Measurements from ENCODE around the gene FRMD4A.

The FRMD4A gene

DNA sequence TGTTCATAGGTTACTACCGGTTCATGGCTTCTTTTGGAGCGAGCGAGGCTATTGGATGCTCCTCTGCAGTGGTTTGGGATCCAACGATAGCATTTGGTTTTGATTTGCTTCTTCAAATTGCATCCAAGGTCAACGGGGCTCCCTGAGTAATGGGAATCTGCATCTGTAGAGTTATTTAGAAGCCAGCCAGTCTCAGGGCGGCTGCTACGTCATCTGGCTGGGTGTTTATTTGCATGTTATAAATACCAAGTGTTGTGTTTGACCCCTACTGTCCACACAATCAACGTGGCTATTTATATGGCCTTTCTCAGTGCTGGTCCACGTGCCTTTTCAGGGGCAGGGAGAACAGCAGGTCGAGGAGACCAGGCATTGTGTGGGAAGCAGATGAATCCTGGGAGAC, 606.2 kb downstream of the FRMD4A start:
- no peak for DNase-seq
- no peak for TF ChIP-seq EZH2phosphoT487 (IDR thresholded peaks at IDR 0.05; ENCODE audit: low read length)
- no peak for TF ChIP-seq CTCF (IDR thresholded peaks at IDR 0.05; ENCODE audit: low read length)
- no peak for TF ChIP-seq EZH2 (optimal IDR thresholded peaks at IDR 0.05; ENCODE audit: low read depth, low read length)
- no peak overlapping the region for H3K4me3 ChIP-seq (ENCODE audit: low read length)
- no peaks in the 10 kb centered on the region for H3K9me3 ChIP-seq (replicated peaks; ENCODE audit: insufficient read depth, low read length)
- no peaks in the 10 kb centered on the region for H3K27me3 ChIP-seq (replicated peaks; ENCODE audit: insufficient read depth, low read length)
- H3K27ac ChIP-seq (ENCODE audit: low read length): no peak overlapping the region
- H4K20me1 ChIP-seq (ENCODE audit: insufficient read depth, low read length): no peaks in the 10 kb centered on the region
- H2AFZ ChIP-seq (ENCODE audit: low read length): no peak overlapping the region
- H3K4me1 ChIP-seq (ENCODE audit: low read length): no peaks in the 10 kb centered on the region
- no peaks in the 10 kb centered on the region for H3K79me2 ChIP-seq (ENCODE audit: low read length)
- no peaks in the 10 kb centered on the region for H3K9me2 ChIP-seq (replicated peaks; ENCODE audit: insufficient read depth, low read length)
- no peaks in the 10 kb centered on the region for H3F3A ChIP-seq (ENCODE audit: insufficient read depth, low read length)
- H3K4me2 ChIP-seq (ENCODE audit: low read depth, low read length): no peak overlapping the region
- no peaks in the 10 kb centered on the region for H3K36me3 ChIP-seq (replicated peaks; ENCODE audit: insufficient read depth, low read length)
- no peak overlapping the region for H3K9ac ChIP-seq (ENCODE audit: low read length)

- no peaks in the 10 kb centered on the region for H3K4me1 ChIP-seq (ENCODE audit: low read length)
- H4K20me1 ChIP-seq (ENCODE audit: insufficient read depth, low read length): no peaks in the 10 kb centered on the region
- TF ChIP-seq EZH2 (optimal IDR thresholded peaks at IDR 0.05; ENCODE audit: low read depth, low read length): no peak
- no peak for TF ChIP-seq CTCF (IDR thresholded peaks at IDR 0.05; ENCODE audit: low read length)
- TF ChIP-seq EZH2phosphoT487 (IDR thresholded peaks at IDR 0.05; ENCODE audit: low read length): no peak
- H3K79me2 ChIP-seq (ENCODE audit: low read length): no peaks in the 10 kb centered on the region
- no peak overlapping the region for H3K4me3 ChIP-seq (ENCODE audit: low read length)
- H2AFZ ChIP-seq (ENCODE audit: low read length): no peak overlapping the region
- H3K36me3 ChIP-seq (replicated peaks; ENCODE audit: insufficient read depth, low read length): no peaks in the 10 kb centered on the region
- no peaks in the 10 kb centered on the region for H3K27me3 ChIP-seq (replicated peaks; ENCODE audit: insufficient read depth, low read length)
- no peaks in the 10 kb centered on the region for H3K9me2 ChIP-seq (replicated peaks; ENCODE audit: insufficient read depth, low read length)
- H3K27ac ChIP-seq (ENCODE audit: low read length): no peak overlapping the region
- no peak overlapping the region for H3K9ac ChIP-seq (ENCODE audit: low read length)
- H3F3A ChIP-seq (ENCODE audit: insufficient read depth, low read length): no peaks in the 10 kb centered on the region
- H3K9me3 ChIP-seq (replicated peaks; ENCODE audit: insufficient read depth, low read length): no peaks in the 10 kb centered on the region
- no peak for DNase-seq
- no peak overlapping the region for H3K4me2 ChIP-seq (ENCODE audit: low read depth, low read length)
These were observed 607.7 kb downstream of the FRMD4A start for GRCh38 chr10:13722747-13723653.

- no peaks in the 10 kb centered on the region for H3K4me1 ChIP-seq (ENCODE audit: low read length)
These were observed 609.2 kb downstream of the FRMD4A start for GRCh38 chr10:13721486-13721885.

More at GRCh38 chr10:13721486-13721885, 609.2 kb downstream of the FRMD4A start:
- no peaks in the 10 kb centered on the region for H3K36me3 ChIP-seq (replicated peaks; ENCODE audit: insufficient read depth, low read length)
- H2AFZ ChIP-seq (ENCODE audit: low read length): no peak overlapping the region
- H3K4me2 ChIP-seq (ENCODE audit: low read depth, low read length): no peak overlapping the region
- H3K27me3 ChIP-seq (replicated peaks; ENCODE audit: insufficient read depth, low read length): no peaks in the 10 kb centered on the region
- no peaks in the 10 kb centered on the region for H3F3A ChIP-seq (ENCODE audit: insufficient read depth, low read length)
- no peak overlapping the region for H3K4me3 ChIP-seq (ENCODE audit: low read length)
- H3K9ac ChIP-seq (ENCODE audit: low read length): no peak overlapping the region
- H4K20me1 ChIP-seq (ENCODE audit: insufficient read depth, low read length): no peaks in the 10 kb centered on the region
- no peaks in the 10 kb centered on the region for H3K9me2 ChIP-seq (replicated peaks; ENCODE audit: insufficient read depth, low read length)
- no peak for DNase-seq
- no peaks in the 10 kb centered on the region for H3K79me2 ChIP-seq (ENCODE audit: low read length)
- TF ChIP-seq EZH2 (optimal IDR thresholded peaks at IDR 0.05; ENCODE audit: low read depth, low read length) (no peak), CTCF (IDR thresholded peaks at IDR 0.05; ENCODE audit: low read length) (no peak), EZH2phosphoT487 (IDR thresholded peaks at IDR 0.05; ENCODE audit: low read length) (no peak)
- H3K27ac ChIP-seq (ENCODE audit: low read length): no peak overlapping the region
- no peaks in the 10 kb centered on the region for H3K9me3 ChIP-seq (replicated peaks; ENCODE audit: insufficient read depth, low read length)

All from MM.1S (cell line).